Measurements from ENCODE around the gene COG3. TPM values are rescaled to one million over a fixed set of nuclear protein-coding genes. Genes with fewer than 3 reads are reported as not detected.

The COG3 gene
- total and polyA plus RNA-seq, 10 of the 15 experiments (the other 5 are each of a cell fraction or from before 2014, with no cell fraction given) = 6.1 to 35.1 (median 22.6) TPM

- 27% methylated on average over 6 of the region's 6 CpGs for WGBS (ENCODE audit: insufficient coverage, insufficient replicate concordance, low lambda C conversion rate, missing lambda C conversion rate)
- RAD21 ChIA-PET (ENCODE audit: unreplicated experiment) = no interaction called here
- TF ChIP-seq FOXK2 (IDR thresholded peaks at IDR 0.05) (no peak), SMAD5 (IDR thresholded peaks at IDR 0.05; ENCODE audit: low read depth) (no peak)
- DNase-seq (ENCODE audit: low read depth, low spot score) (no peak), FAIRE-seq (no peak), ATAC-seq (no peak)
- Histone ChIP-seq H4K20me1 (ENCODE audit: control insufficient read depth, insufficient read depth) (no peaks in the 10 kb centered on the region), H3K79me2 (ENCODE audit: control insufficient read depth, insufficient read depth, low read length) (no peaks in the 10 kb centered on the region), H3K4me3 (no peak overlapping the region), H3K4me1 (ENCODE audit: control insufficient read depth, insufficient read depth, low read length) (no peaks in the 10 kb centered on the region), H3K4me2 (ENCODE audit: control insufficient read depth, insufficient read depth) (no peak overlapping the region), H3K36me3 (ENCODE audit: control insufficient read depth in 2 of 2, insufficient read depth in 2 of 2, low read length in 1 of 2) (no peaks in the 10 kb centered on the region), H3K27ac (ENCODE audit: control insufficient read depth, insufficient read depth) (no peak overlapping the region), H3K27me3 (replicated peaks in 1 of 2; ENCODE audit: control insufficient read depth in 2 of 2, insufficient read depth in 2 of 2, low read length in 1 of 2) (no peaks in the 10 kb centered on the region), H3K9me3 (replicated peaks; ENCODE audit: control insufficient read depth, insufficient read depth, low read length) (no peaks in the 10 kb centered on the region), H2AFZ (ENCODE audit: control insufficient read depth, low read depth, low read length) (no peak overlapping the region), H3K9ac (ENCODE audit: control insufficient read depth, insufficient read depth, low read length) (no peak overlapping the region)
- POLR2A ChIA-PET = no interaction called here
- in situ Hi-C loops (cut with MboI) (loop anchor here (10.0 kb wide), 1 partner anchor 177 kb away; no protein-coding TSS in a partner anchor), intact Hi-C loops (cut with micrococcal nuclease; ENCODE audit: unreplicated experiment) (no loop called here)
- SMC1A ChIA-PET (ENCODE audit: uncharacterized antibody, unreplicated experiment) = no interaction called here
- no TSS peak for BruUV-seq (replicated peaks)
- CTCF ChIA-PET = no interaction called here
These were observed 83.5 kb downstream of the COG3 start for GRCh38 chr13:45548281-45548680.

DNA sequence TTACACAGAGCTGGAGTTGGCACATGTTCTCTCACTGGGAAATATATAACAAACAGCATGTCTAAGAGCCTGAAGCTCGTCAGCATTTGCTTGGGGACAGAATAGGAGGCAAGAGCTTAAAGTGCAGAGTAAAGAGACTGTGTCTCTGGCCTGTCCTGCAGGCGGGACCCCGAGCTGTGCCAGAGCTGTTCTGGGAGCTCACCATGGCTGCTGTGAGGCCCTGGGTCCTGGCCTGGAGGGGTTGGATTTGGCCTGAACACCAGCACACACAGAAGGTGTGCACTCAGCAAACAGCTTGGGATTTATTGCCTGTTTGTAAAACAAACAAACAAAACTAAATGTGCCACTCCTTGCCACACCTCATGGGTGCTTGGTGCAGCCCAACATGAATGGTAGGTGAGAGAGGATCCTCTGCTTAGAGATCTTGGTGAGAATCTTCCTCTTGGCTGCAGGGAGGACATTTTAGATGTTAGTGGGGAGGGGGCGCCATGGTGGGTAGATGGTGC, 89.9 kb downstream of the COG3 start:
- H3K4me3 ChIP-seq = no peak overlapping the region
- in situ Hi-C loops (cut with MboI) (no loop called here), intact Hi-C loops (cut with micrococcal nuclease; ENCODE audit: unreplicated experiment) (no loop called here)
- H3K4me1 ChIP-seq (ENCODE audit: control insufficient read depth, insufficient read depth, low read length) = no peaks in the 10 kb centered on the region
- H3K36me3 ChIP-seq (ENCODE audit: control insufficient read depth in 2 of 2, insufficient read depth in 2 of 2, low read length in 1 of 2) = no peaks in the 10 kb centered on the region
- H3K79me2 ChIP-seq (ENCODE audit: control insufficient read depth, insufficient read depth, low read length) = no peaks in the 10 kb centered on the region
- H3K4me2 ChIP-seq (ENCODE audit: control insufficient read depth, insufficient read depth) = no peak overlapping the region
- ChIA-PET SMC1A (ENCODE audit: uncharacterized antibody, unreplicated experiment) (no interaction called here), RAD21 (ENCODE audit: unreplicated experiment) (no interaction called here), POLR2A (no interaction called here), CTCF (no interaction called here)
- WGBS (ENCODE audit: insufficient coverage, insufficient replicate concordance, low lambda C conversion rate, missing lambda C conversion rate) = 4% methylated on average over 4 of the region's 4 CpGs
- H2AFZ ChIP-seq (ENCODE audit: control insufficient read depth, low read depth, low read length) = no peak overlapping the region
- no peak overlapping the region for H3K27ac ChIP-seq (ENCODE audit: control insufficient read depth, insufficient read depth)
- H4K20me1 ChIP-seq (ENCODE audit: control insufficient read depth, insufficient read depth) = no peaks in the 10 kb centered on the region
- H3K9ac ChIP-seq (ENCODE audit: control insufficient read depth, insufficient read depth, low read length) = no peak overlapping the region
- ATAC-seq (no peak), DNase-seq (ENCODE audit: low read depth, low spot score) (no peak), FAIRE-seq (no peak)
- no TSS peak for BruUV-seq (replicated peaks)
- no peaks in the 10 kb centered on the region for H3K27me3 ChIP-seq (replicated peaks in 1 of 2; ENCODE audit: control insufficient read depth in 2 of 2, insufficient read depth in 2 of 2, low read length in 1 of 2)
- H3K9me3 ChIP-seq (replicated peaks; ENCODE audit: control insufficient read depth, insufficient read depth, low read length) = no peaks in the 10 kb centered on the region
- TF ChIP-seq CTCF (IDR thresholded peaks at IDR 0.05 in 2 of 3, conservative IDR thresholded peaks at IDR 0.05 in 1 of 3; ENCODE audit: control insufficient read depth in 2 of 3, extremely low read depth in 1 of 3, insufficient read depth in 1 of 3, low read depth in 3 of 3, low read length in 3 of 3) = no peak
- no peak for TF ChIP-seq FOXM1 (IDR thresholded peaks at IDR 0.05; ENCODE audit: low read depth, low read length)
- TF ChIP-seq RUNX3 (IDR thresholded peaks at IDR 0.05; ENCODE audit: low read length) = no peak
- TF ChIP-seq JUNB (IDR thresholded peaks at IDR 0.05) = no peak
- no peak for TF ChIP-seq NR2C2 (IDR thresholded peaks at IDR 0.05; ENCODE audit: borderline replicate concordance, control insufficient read depth, insufficient read length, low read depth)
- TF ChIP-seq EP300 (IDR thresholded peaks at IDR 0.05; ENCODE audit: borderline replicate concordance in 1 of 2, control insufficient read depth in 1 of 2, low read depth in 2 of 2, low read length in 2 of 2) = no peak
- no peak for TF ChIP-seq FOXK2 (IDR thresholded peaks at IDR 0.05)
- TF ChIP-seq, protein P1, sequence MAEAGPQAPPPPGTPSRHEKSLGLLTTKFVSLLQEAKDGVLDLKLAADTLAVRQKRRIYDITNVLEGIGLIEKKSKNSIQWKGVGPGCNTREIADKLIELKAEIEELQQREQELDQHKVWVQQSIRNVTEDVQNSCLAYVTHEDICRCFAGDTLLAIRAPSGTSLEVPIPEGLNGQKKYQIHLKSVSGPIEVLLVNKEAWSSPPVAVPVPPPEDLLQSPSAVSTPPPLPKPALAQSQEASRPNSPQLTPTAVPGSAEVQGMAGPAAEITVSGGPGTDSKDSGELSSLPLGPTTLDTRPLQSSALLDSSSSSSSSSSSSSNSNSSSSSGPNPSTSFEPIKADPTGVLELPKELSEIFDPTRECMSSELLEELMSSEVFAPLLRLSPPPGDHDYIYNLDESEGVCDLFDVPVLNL (IDR thresholded peaks at IDR 0.05; ENCODE audit: low read depth, low read length) = no peak
- no peak for TF ChIP-seq TCF3 (IDR thresholded peaks at IDR 0.05; ENCODE audit: borderline replicate concordance, insufficient read depth, low read depth, low read length)
- no peak for TF ChIP-seq STAT3 (IDR thresholded peaks at IDR 0.05; ENCODE audit: low read depth, low read length)
- no peak for TF ChIP-seq E4F1 (IDR thresholded peaks at IDR 0.05; ENCODE audit: borderline replicate concordance, partially characterized antibody)
